ENCODE data around the gene LRRC31.

LRRC31 gene

GRCh38 chr3:169869484-169870220, at the start of gene LRRC31:
TSS of gene LRRC31 (minus strand) at chr3:169869935. CDS start at chr3:169869807, 128 bp downstream.
- DNase-seq (ENCODE audit: low read depth), result no peak

DNA sequence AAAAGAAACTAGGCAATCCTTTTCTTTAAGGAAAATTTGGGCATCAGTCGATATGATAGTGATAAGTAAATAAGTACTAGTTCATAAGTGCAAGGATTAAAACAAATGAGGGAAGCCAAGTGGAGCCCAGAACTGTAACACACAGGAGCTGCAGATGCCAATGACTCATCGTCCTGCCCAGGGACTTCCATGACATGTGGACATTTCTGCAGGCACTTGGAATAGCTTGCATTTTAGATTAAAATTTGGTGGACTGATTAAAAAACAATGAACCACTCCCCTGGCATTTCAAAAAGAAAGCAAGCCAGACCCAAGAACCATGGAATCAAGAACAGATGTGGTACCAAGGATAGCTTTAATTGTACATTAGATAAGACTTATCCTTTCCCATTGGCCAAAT, 44.6 kb upstream of the LRRC31 start:
- no peak for DNase-seq (ENCODE audit: low read depth)

DNA sequence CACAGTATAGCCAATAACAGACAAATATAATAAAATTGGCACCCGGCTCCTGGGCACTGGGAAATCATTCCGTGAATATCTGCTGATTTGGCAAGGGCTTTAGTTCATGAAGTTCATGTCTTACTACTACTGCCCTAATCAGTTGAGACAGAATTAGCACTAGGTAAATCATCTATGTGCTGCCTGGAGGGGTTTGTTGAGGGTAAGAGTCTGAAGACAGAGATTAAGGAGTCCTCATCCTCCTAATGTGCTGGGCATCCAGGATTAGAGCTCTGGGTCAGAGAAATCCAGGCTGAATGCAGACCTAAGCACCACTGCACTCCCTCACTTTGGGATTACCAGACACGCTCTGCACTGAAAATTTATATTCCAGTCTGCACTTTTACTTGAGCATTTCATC, 43.6 kb upstream of the LRRC31 start:
- no peak for DNase-seq (ENCODE audit: low read depth)

GRCh38 chr3:169911272-169911671, 41.5 kb upstream of the LRRC31 start, which contains the start of gene SAMD7:
TSS of gene SAMD7 (plus strand) at chr3:169911572. CDS start at chr3:169919499, 7,927 bp downstream.
- DNase-seq (ENCODE audit: low read depth), result no peak

- no peak for DNase-seq (ENCODE audit: low read depth)
Measured at GRCh38 chr3:169907944-169908343, 38.2 kb upstream of the LRRC31 start.

DNA sequence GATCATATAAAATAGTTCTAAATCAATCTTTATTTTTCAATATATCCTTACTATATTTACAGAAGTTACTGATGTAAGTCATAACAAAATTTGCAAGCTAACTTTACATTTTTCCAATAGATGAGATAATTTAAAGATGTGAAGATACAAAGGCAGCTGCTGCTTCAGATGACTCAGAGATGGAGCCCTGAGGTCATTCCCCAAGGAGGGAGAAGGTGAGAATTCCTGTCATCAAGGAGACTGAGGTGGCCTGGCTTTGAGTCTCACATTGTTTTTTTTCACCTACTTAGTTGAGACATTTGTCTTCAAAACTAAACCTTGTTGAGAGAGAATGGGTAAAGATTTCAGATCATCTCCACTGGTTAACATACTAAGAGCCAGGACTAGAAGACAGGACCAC, 37.7 kb upstream of the LRRC31 start:
- no peak for DNase-seq (ENCODE audit: low read depth)

- DNase-seq (ENCODE audit: low read depth), result no peak
Measured at GRCh38 chr3:169905404-169905803, 35.7 kb upstream of the LRRC31 start.

- DNase-seq (ENCODE audit: low read depth), result no peak
Measured at GRCh38 chr3:169901453-169901852, 31.7 kb upstream of the LRRC31 start.

DNA sequence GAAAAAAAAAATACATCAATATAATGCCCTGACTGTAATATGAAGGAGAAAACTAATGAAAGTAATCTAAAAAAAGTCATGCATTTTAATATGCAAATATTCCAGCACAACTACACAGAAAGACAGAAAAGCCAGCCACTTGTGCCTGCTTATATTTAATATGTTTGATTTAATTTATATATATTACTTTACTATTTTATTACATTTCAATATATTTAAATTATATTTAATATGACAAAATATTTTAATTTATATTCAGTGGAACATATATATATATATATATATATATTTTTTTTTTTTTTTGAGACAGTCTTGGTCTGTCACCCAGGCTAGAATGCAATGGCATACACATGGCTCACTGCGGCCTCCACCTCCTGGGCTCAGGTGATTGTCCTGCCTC, 27.5 kb upstream of the LRRC31 start:
- DNase-seq (ENCODE audit: low read depth), result no peak

DNA sequence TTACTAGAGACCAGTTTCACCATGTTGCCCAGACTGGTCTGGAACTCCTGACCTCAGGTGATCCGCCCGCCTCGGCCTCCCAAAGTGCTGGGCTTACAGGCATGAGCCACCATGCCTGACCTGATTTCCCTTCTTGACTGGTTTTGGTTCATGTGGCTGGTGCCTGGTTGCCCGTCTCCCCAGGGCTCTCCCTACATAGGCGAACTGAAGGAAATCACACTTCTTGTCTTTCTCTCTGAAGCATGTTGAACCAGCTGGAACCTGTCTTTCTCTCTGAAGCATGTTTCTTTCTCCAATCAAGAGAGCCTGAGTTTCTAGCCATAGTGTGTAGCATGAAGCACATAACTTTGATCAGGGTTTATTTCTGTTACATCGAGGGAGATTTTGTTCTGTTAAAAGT, 25.3 kb upstream of the LRRC31 start:
- no peak for DNase-seq (ENCODE audit: low read depth)

DNA sequence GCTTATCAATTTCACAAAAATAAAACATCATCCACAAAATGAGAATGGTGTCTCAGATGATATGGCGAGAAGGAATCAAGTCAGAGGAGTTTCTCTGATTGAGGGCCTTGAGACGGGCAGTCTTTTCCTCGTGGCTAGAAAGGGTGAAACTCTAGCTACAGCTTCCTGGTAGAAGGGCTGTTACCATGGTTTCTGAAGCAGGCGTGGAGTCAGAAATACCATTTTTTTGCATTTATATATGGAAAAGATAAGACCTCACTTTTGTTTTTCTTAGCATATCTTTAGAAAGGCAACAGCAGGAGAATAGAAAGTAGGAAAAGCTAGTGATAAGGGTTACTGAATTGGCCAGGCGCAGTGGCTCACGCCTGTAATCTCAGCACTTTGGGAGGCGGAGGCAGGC, 24.4 kb upstream of the LRRC31 start:
- no peak for DNase-seq (ENCODE audit: low read depth)

- DNase-seq (ENCODE audit: low read depth), result no peak
Measured at GRCh38 chr3:169891886-169892285, 22.2 kb upstream of the LRRC31 start.

GRCh38 chr3:169886671-169887070, 16.9 kb upstream of the LRRC31 start:
- no peak for DNase-seq (ENCODE audit: low read depth)

DNA sequence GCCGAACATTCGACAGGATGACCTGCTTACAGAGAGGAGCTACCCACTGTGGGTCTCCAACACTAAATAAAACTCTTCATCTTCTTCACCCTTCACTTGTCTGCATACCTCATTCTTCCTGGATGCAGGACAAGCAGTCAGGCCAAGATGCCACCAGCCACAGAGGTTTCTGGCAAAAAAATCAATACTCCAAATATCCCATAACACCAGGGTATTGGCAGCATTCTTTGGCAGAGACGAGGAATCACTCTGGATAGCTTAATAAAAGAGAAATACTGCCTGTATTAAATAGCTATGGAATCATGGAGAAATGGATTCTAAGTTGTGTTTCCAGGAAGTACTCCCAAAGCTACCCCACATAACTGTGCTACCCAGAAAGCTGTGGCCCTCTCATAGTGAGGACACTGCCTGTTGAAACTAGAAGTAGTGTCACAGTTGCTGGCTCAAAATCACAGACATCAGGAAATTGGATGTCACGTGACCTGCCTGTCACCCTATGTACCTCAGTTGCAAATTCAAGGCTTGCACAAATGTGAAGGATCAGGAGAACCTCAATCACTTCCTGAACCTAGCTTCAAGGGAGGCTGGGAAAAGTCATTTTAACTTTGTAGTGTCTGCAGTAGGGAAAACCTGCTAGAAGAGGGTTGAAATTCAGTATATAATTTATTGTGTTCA, 11.0 kb upstream of the LRRC31 start:
- DNase-seq (ENCODE audit: low read depth), result no peak

DNA sequence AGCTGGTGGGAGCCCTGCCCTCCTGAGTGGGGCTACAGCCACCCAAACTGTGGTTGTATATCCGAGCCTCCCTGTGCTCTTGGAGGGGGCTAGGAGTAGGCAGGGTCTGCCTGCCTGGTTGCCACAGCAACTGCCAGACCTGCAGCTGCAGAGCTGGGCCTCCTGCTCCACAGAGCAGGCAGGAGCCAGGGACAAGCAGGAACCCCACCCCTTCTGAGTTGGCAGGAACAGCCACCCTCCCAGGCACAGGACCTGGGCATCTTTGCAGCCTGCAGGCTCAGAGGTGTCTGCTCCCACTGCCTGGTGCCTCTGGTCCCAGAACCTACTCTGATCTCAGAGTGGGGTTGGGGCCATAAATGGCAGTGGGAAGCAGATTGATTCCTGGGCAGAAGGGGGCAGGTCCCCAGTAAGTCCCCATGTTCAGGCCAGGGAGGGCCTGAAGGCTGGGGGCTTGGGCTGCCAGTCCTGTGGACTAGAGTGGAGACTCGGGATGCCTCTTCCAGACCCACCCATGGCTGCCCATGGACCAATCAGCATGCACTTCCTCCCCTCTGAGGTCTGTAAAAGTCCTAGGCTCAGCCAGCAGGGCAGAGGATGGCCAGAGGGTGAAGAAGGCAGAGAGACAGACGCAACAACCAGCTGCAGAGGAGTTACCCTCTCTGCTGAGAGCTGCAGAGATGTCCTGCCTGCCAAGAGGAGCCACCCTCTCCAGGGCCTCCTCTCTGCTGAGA, 10.3 kb upstream of the LRRC31 start:
- DNase-seq (ENCODE audit: low read depth), result no peak

- no peak for DNase-seq (ENCODE audit: low read depth)
Measured at GRCh38 chr3:169879013-169879557, 9.3 kb upstream of the LRRC31 start.

DNA sequence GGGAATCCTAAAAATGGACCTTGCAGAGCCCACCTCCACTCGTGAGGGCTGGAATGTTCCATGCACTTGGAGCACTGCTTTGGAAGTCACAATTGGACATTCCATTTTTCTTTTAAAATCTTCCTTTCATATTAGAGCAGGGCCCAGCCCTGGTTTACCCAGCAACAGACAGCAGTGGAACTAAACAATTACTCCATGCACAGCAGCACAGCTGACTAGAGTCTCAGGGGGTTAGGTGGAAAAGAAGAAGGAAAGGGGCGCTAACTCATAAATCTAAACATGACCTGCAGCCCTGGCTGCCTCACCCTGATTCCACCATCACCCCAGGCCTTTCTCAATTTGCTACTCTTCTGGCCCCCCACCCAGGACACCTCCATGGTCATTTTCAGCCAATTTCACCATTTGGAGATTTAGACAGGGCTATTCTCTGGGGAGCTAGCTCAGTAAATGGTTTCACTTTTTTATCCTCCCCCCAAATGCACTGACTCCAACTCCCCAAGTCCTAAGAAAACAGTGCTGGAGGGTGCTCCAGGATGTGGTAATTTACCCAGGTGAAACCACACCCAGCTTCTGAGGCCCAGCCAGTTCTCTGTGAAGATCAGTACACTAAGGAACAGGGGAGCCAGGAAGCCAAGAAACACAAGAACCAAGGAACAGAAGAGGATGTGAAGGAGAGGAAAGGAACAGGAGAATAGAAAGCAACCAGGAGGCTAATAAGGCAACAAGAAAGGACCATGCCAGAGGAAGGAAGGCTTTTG, 1.6 kb upstream of the LRRC31 start:
- no peak for DNase-seq (ENCODE audit: low read depth)

GRCh38 chr3:169868369-169868768, 1.4 kb downstream of the LRRC31 start:
- DNase-seq (ENCODE audit: low read depth), result no peak

GRCh38 chr3:169867584-169868210, 2.0 kb downstream of the LRRC31 start:
- DNase-seq (ENCODE audit: low read depth), result no peak

GRCh38 chr3:169865176-169865767, 4.5 kb downstream of the LRRC31 start:
- DNase-seq (ENCODE audit: low read depth), result no peak

DNA sequence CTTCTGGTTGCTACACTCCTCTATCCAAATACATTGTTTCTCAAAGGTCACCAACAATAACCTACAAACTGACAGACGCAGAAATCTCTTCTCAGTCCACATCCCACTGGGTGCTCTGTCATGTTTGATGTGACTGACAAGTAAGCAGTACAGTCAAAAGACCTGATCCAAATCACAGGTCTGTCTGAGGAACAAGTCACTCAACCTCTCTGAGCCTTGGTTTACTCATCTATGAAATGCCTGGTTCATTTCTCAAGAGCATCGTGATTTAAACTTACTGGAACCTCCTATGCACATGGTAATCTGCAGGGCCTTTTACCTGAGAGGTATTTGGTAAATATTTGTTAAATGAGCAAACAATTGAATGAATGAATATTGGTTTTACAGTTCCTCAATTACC, 5.5 kb downstream of the LRRC31 start:
- no peak for DNase-seq (ENCODE audit: low read depth)

All from activated T-helper 9 cell treated with anti-CD3 and anti-CD28 coated beads, Interleukin-2, amount 50 U/mL, for 16 hours (primary cell).